HEK293 (cell line): ENCODE results near the gene OPRM1.

Experiments
- CTCF ChIA-PET: fragments of 350-600 bp; formaldehyde crosslinking; extraction: SDS; loops from one replicate; lab custom pipeline; 2021; ENCODE audit warnings: antibody characterized with exemption; lab: Yijun Ruan, JAX
- POLR2A ChIA-PET: fragments of 300-600 bp; formaldehyde crosslinking; extraction: SDS; loops from one replicate; lab custom pipeline; 2020; ENCODE audit warnings: antibody characterized with exemption, inconsistent platforms; lab: Yijun Ruan, JAX
- H3K27ac ChIP-seq: fragments of 200-500 bp; sonication (Bioruptor generic); 2 replicates; pipeline ENCODE4 v1.5.1; 2014; ENCODE audit warnings: low read depth, low read length, control low read depth, inconsistent platforms; ENCODE audit errors: extremely low read depth
- H3K36me3 ChIP-seq, 2 experiments: fragments of 200-500 bp in 1 of 2; sonication (Bioruptor generic) in 1 of 2; 1 replicate in 1 of 2; 2 replicates in 1 of 2; pipeline ENCODE4 v1.5.1; 2014 to 2017; ENCODE audit warnings: inconsistent platforms in 2 of 2, low read length in 2 of 2; ENCODE audit not compliant: control insufficient read depth in 2 of 2, insufficient read depth in 1 of 2
- H3K4me1 ChIP-seq: fragments of 200-500 bp; sonication (Bioruptor generic); 2 replicates; pipeline ENCODE4 v1.5.1; 2014; ENCODE audit warnings: mild to moderate bottlenecking, low read length, inconsistent platforms; ENCODE audit not compliant: control insufficient read depth, insufficient read depth
- H3K4me3 ChIP-seq: 2 replicates; pipeline ENCODE4 v1.5.1; 2011; ENCODE audit warnings: low read depth, mild to moderate bottlenecking, control low read depth, low read length, moderate library complexity
- H3K9me3 ChIP-seq: fragments of 200-500 bp; sonication (Bioruptor generic); 2 replicates; pipeline ENCODE4 v1.5.1; 2014; ENCODE audit warnings: low read depth, low read length, inconsistent platforms; ENCODE audit not compliant: control insufficient read depth, insufficient read depth
- EGR2 ChIP-seq: fragments of 450-650 bp; formaldehyde crosslinking; IDR thresholded peaks from 2 replicates; pipeline ENCODE4 v1.5.1; 2016; ENCODE audit warnings: low read depth, missing biosample characterization, missing genetic modification characterization
- HIC1 ChIP-seq: fragments of 450-650 bp; formaldehyde crosslinking; IDR thresholded peaks from 2 replicates; pipeline ENCODE4 v1.5.1; 2016; ENCODE audit warnings: missing biosample characterization, missing genetic modification characterization
- HOXC10 ChIP-seq: sonication (generic); formaldehyde crosslinking; IDR thresholded peaks from 2 replicates; pipeline ENCODE4 v1.8.1; 2023; ENCODE audit warnings: mild to moderate bottlenecking, missing genetic modification reagents
- KLF1 ChIP-seq: fragments of 450-650 bp; formaldehyde crosslinking; IDR thresholded peaks from 2 replicates; pipeline ENCODE4 v1.5.1; 2016; ENCODE audit warnings: missing biosample characterization, missing genetic modification characterization
- SCRT2 ChIP-seq: fragments of 450-650 bp; formaldehyde crosslinking; IDR thresholded peaks from 2 replicates; pipeline ENCODE4 v1.5.1; 2016; ENCODE audit warnings: missing biosample characterization, missing genetic modification characterization
- ZEB2 ChIP-seq: fragments of 450-650 bp; formaldehyde crosslinking; IDR thresholded peaks from 2 replicates; pipeline ENCODE4 v1.5.1; 2016; ENCODE audit warnings: missing biosample characterization, missing genetic modification characterization
- ZNF211 ChIP-seq: fragments of 450-650 bp; formaldehyde crosslinking; IDR thresholded peaks from 2 replicates; pipeline ENCODE4 v1.5.1; 2016; ENCODE audit warnings: low read depth, missing biosample characterization, missing genetic modification characterization
- ZNF223 ChIP-seq: fragments of 450-650 bp; formaldehyde crosslinking; IDR thresholded peaks from 2 replicates; pipeline ENCODE4 v1.5.1; 2016; ENCODE audit warnings: missing biosample characterization, missing genetic modification characterization
- ZNF239 ChIP-seq: fragments of 450-650 bp; formaldehyde crosslinking; IDR thresholded peaks from 2 replicates; pipeline ENCODE4 v1.5.1; 2016; ENCODE audit warnings: missing biosample characterization, missing genetic modification characterization
- ZNF341 ChIP-seq: fragments of 450-650 bp; formaldehyde crosslinking; IDR thresholded peaks from 2 replicates; pipeline ENCODE4; 2016; ENCODE audit warnings: low read depth, missing biosample characterization, missing genetic modification characterization
- ZNF501 ChIP-seq: fragments of 450-650 bp; formaldehyde crosslinking; IDR thresholded peaks from 2 replicates; pipeline ENCODE4 v1.5.1; 2016; ENCODE audit warnings: missing biosample characterization, missing genetic modification characterization
- ZNF514 ChIP-seq: fragments of 450-650 bp; formaldehyde crosslinking; IDR thresholded peaks from 2 replicates; pipeline ENCODE4 v1.5.1; 2016; ENCODE audit warnings: missing biosample characterization, missing genetic modification characterization
- ZNF521 ChIP-seq: fragments of 450-650 bp; formaldehyde crosslinking; IDR thresholded peaks from 2 replicates; pipeline ENCODE4 v1.5.1; 2017; ENCODE audit warnings: missing biosample characterization, mild to moderate bottlenecking, missing genetic modification characterization
- ZNF658 ChIP-seq: fragments of 450-650 bp; formaldehyde crosslinking; IDR thresholded peaks from 2 replicates; pipeline ENCODE4; 2016; ENCODE audit warnings: missing biosample characterization, missing genetic modification characterization
- ZNF768 ChIP-seq: fragments of 450-650 bp; formaldehyde crosslinking; IDR thresholded peaks from 2 replicates; pipeline ENCODE4 v1.5.1; 2018; ENCODE audit warnings: missing biosample characterization, mild to moderate bottlenecking, missing genetic modification characterization
- ZSCAN4 ChIP-seq: fragments of 450-650 bp; formaldehyde crosslinking; IDR thresholded peaks from 2 replicates; pipeline ENCODE4 v1.5.1; 2017; ENCODE audit warnings: missing biosample characterization, missing genetic modification characterization
- TF ChIP-seq, protein P1 (sequence below): fragments of 450-650 bp; formaldehyde crosslinking; IDR thresholded peaks from 2 replicates; pipeline ENCODE4 v1.5.1; 2016; ENCODE audit warnings: missing biosample characterization, missing genetic modification characterization
- TF ChIP-seq, protein P2 (sequence below): fragments of 450-650 bp; formaldehyde crosslinking; IDR thresholded peaks from 2 replicates; pipeline ENCODE4 v1.5.1; 2017; ENCODE audit warnings: missing biosample characterization, missing genetic modification characterization
- TF ChIP-seq, protein P3 (sequence below): fragments of 450-650 bp; formaldehyde crosslinking; IDR thresholded peaks from 2 replicates; pipeline ENCODE4 v1.5.1; 2017; ENCODE audit warnings: missing biosample characterization, missing genetic modification characterization
- TF ChIP-seq, protein P4 (sequence below): fragments of 450-650 bp; formaldehyde crosslinking; IDR thresholded peaks from 2 replicates; pipeline ENCODE4 v1.5.1; 2016; ENCODE audit warnings: missing biosample characterization, missing genetic modification characterization, low read depth

Gene OPRM1

GRCh38 chr6:154257067-154257466, 218.0 kb downstream of the OPRM1 start:
- H3K36me3 ChIP-seq, result no peaks in the 10 kb centered on the region
- H3K4me1 ChIP-seq, result no peaks in the 10 kb centered on the region
- no peak overlapping the region for H3K27ac ChIP-seq
- CTCF ChIA-PET, result interaction anchor here (2.3 kb wide), 1 partner anchor 20 kb away, joined by 10 read pairs; no protein-coding TSS in a partner anchor
- TF ChIP-seq ZNF239 (no peak), ZNF521 (no peak), EGR2 (tag by site-specific recombination) (no peak), ZNF768 (no peak), ZNF658 (tag by site-specific recombination) (no peak), ZNF514 (tag by site-specific recombination) (no peak), KLF1 (tag by site-specific recombination) (no peak), ZNF223 (tag by site-specific recombination) (no peak), HIC1 (tag by site-specific recombination) (no peak), ZEB2 (tag by site-specific recombination) (no peak), ZNF211 (no peak), HOXC10 (CRISPR knock-in tag) (no peak)
- TF ChIP-seq, protein P1, sequence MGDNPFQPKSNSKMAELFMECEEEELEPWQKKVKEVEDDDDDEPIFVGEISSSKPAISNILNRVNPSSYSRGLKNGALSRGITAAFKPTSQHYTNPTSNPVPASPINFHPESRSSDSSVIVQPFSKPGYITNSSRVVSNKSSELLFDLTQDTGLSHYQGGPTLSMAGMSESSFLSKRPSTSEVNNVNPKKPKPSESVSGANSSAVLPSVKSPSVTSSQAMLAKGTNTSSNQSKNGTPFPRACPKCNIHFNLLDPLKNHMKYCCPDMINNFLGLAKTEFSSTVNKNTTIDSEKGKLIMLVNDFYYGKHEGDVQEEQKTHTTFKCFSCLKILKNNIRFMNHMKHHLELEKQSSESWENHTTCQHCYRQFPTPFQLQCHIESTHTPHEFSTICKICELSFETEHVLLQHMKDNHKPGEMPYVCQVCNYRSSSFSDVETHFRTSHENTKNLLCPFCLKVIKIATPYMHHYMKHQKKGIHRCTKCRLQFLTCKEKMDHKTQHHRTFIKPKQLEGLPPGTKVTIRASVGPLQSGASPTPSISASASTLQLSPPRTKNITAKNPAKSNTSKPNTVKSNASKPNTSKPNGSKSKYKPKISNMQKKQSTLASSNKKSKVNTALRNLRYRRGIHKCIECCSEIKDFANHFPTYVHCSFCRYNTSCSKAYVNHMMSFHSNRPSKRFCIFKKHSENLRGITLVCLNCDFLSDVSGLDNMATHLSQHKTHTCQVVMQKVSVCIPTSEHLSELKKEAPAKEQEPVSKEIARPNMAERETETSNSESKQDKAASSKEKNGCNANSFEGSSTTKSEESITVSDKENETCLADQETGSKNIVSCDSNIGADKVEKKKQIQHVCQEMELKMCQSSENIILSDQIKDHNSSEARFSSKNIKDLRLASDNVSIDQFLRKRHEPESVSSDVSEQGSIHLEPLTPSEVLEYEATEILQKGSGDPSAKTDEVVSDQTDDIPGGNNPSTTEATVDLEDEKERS (tag by site-specific recombination), result no peak
- TF ChIP-seq, protein P2, sequence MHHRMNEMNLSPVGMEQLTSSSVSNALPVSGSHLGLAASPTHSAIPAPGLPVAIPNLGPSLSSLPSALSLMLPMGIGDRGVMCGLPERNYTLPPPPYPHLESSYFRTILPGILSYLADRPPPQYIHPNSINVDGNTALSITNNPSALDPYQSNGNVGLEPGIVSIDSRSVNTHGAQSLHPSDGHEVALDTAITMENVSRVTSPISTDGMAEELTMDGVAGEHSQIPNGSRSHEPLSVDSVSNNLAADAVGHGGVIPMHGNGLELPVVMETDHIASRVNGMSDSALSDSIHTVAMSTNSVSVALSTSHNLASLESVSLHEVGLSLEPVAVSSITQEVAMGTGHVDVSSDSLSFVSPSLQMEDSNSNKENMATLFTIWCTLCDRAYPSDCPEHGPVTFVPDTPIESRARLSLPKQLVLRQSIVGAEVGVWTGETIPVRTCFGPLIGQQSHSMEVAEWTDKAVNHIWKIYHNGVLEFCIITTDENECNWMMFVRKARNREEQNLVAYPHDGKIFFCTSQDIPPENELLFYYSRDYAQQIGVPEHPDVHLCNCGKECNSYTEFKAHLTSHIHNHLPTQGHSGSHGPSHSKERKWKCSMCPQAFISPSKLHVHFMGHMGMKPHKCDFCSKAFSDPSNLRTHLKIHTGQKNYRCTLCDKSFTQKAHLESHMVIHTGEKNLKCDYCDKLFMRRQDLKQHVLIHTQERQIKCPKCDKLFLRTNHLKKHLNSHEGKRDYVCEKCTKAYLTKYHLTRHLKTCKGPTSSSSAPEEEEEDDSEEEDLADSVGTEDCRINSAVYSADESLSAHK (tag by site-specific recombination), result no peak
- TF ChIP-seq, protein P3, sequence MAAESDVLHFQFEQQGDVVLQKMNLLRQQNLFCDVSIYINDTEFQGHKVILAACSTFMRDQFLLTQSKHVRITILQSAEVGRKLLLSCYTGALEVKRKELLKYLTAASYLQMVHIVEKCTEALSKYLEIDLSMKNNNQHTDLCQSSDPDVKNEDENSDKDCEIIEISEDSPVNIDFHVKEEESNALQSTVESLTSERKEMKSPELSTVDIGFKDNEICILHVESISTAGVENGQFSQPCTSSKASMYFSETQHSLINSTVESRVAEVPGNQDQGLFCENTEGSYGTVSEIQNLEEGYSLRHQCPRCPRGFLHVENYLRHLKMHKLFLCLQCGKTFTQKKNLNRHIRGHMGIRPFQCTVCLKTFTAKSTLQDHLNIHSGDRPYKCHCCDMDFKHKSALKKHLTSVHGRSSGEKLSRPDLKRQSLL (tag by site-specific recombination), result no peak
- TF ChIP-seq, all 188 proteins: peak for 0
- Histone ChIP-seq H3K9me3 (no peaks in the 10 kb centered on the region), H3K4me3 (no peak overlapping the region)
- POLR2A ChIA-PET, result no interaction called here

DNA sequence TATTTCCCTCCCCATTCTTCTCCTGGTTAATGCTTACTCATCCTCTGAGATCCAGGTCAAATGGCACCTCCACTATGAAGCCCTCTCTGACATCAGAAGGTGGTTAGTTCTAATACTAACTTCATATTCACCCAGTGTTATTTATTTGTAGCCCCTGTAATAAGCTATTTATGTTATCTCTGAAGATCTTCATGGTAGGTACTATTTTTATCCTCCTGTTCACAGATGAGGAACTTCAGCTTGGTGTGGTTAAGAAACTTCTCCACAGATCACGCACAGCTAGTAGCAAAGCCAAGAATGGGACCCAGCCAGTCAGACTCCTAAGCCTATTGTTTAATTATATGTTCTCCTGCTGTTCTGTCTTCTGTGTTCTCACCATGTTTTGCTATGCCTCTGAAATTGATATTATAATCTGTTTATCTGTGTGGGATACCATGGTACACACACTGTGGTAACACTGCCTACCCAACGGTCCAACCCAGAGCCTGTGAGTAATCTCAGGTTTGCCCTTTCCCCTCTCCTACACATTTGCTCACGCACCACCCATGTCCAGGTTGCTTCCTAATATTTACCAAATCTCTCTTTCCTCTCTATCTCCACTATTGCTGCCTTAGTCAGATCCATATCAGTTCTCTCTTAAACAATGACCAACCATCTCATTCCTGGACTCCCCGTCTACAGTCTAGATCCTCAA, 219.2 kb downstream of the OPRM1 start:
- Histone ChIP-seq H3K4me1 (no peaks in the 10 kb centered on the region), H3K9me3 (no peaks in the 10 kb centered on the region), H3K4me3 (no peak overlapping the region), H3K36me3 (no peaks in the 10 kb centered on the region), H3K27ac (no peak overlapping the region)
- ChIA-PET CTCF (interaction anchor here (0.6 to 2.3 kb wide), 2 partner anchors 19 to 129 kb away, joined by 3 to 10 read pairs; no protein-coding TSS in a partner anchor), POLR2A (no interaction called here)
- TF ChIP-seq SCRT2 (tag by site-specific recombination) (no peak), ZNF658 (tag by site-specific recombination) (no peak), ZNF341 (tag by site-specific recombination) (no peak), ZSCAN4 (tag by site-specific recombination) (no peak), ZNF501 (tag by site-specific recombination) (no peak), ZNF223 (tag by site-specific recombination) (no peak)
- TF ChIP-seq, protein P4, sequence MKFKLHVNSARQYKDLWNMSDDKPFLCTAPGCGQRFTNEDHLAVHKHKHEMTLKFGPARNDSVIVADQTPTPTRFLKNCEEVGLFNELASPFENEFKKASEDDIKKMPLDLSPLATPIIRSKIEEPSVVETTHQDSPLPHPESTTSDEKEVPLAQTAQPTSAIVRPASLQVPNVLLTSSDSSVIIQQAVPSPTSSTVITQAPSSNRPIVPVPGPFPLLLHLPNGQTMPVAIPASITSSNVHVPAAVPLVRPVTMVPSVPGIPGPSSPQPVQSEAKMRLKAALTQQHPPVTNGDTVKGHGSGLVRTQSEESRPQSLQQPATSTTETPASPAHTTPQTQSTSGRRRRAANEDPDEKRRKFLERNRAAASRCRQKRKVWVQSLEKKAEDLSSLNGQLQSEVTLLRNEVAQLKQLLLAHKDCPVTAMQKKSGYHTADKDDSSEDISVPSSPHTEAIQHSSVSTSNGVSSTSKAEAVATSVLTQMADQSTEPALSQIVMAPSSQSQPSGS, result no peak
- TF ChIP-seq, protein P2 (tag by site-specific recombination), result no peak
